Dermis blood vessel endothelial cell (primary cell): ENCODE data around the gene THYN1. TPM values are rescaled to one million over a fixed set of nuclear protein-coding genes. Genes with fewer than 3 reads are reported as not detected.

Experiments
- DNase-seq: peaks from one replicate; pipeline ENCODE4 v3.0.0; 2010
- total RNA-seq: library from RNA; depleted of rRNA; stranded (reverse); fragments of >200 nt; gene quantifications from 2 replicates; pipeline ENCODE4 v1.2.3, GENCODE V29; 2014

The THYN1 gene
- total RNA-seq, 1 donor from 2014 or later: 58.7 TPM

GRCh38 chr11:134246100-134246499, 7.1 kb downstream of the THYN1 start:
- DNase-seq: no peak

GRCh38 chr11:134245434-134245833, 7.7 kb downstream of the THYN1 start:
- no peak for DNase-seq

GRCh38 chr11:134244593-134244992, 8.6 kb downstream of the THYN1 start:
- DNase-seq: peak; percentile 68

- DNase-seq: no peak
Measured at GRCh38 chr11:134243913-134244312, 9.2 kb downstream of the THYN1 start.

- no peak for DNase-seq
Measured at GRCh38 chr11:134242376-134242775, 10.8 kb downstream of the THYN1 start.

- no peak for DNase-seq
Measured at GRCh38 chr11:134240592-134240991, 12.6 kb downstream of the THYN1 start.

- DNase-seq: no peak
Measured at GRCh38 chr11:134238956-134239355, 14.2 kb downstream of the THYN1 start.

- DNase-seq: no peak
Measured at GRCh38 chr11:134237557-134237922, 15.6 kb downstream of the THYN1 start.

- DNase-seq: no peak
Measured at GRCh38 chr11:134236834-134237556, 16.2 kb downstream of the THYN1 start.

GRCh38 chr11:134235399-134235798, 17.8 kb downstream of the THYN1 start:
- no peak for DNase-seq

- no peak for DNase-seq
Measured at GRCh38 chr11:134233729-134234179, 19.4 kb downstream of the THYN1 start.

GRCh38 chr11:134231958-134232659, 21.0 kb downstream of the THYN1 start:
- peak; percentile 17 for DNase-seq

- DNase-seq: peak; percentile 33
Measured at GRCh38 chr11:134230339-134230738, 22.8 kb downstream of the THYN1 start.

GRCh38 chr11:134229126-134229790, 23.9 kb downstream of the THYN1 start:
- peak; percentile 22 for DNase-seq

- DNase-seq: no peak
Measured at GRCh38 chr11:134228625-134229024, 24.5 kb downstream of the THYN1 start.

- peak; percentile 17 for DNase-seq
Measured at GRCh38 chr11:134226806-134227325, 26.3 kb downstream of the THYN1 start.

- DNase-seq: peak; percentile 55
Measured at GRCh38 chr11:134224710-134225664, 28.2 kb downstream of the THYN1 start.

GRCh38 chr11:134223836-134224709, 29.1 kb downstream of the THYN1 start, which contains the start of the genes NCAPD3 and VPS26B:
Gene NCAPD3, minus strand, starts transcription at chr11:134223967. Its CDS starts 41 bp downstream, at chr11:134223926.
Gene VPS26B, plus strand, starts transcription at chr11:134224671. Its CDS starts 452 bp downstream, at chr11:134225123.
- DNase-seq: peak; percentile 98

- DNase-seq: peak; percentile 11
Measured at GRCh38 chr11:134223121-134223520, 30.0 kb downstream of the THYN1 start.

GRCh38 chr11:134216816-134217215, 36.3 kb downstream of the THYN1 start:
- no peak for DNase-seq

- no peak for DNase-seq
Measured at GRCh38 chr11:134215836-134216235, 37.3 kb downstream of the THYN1 start.
